Measurements from ENCODE around the gene PDZD2. TPM values are rescaled to one million over a fixed set of nuclear protein-coding genes. Genes with fewer than 3 reads are reported as not detected.

Gene PDZD2
- total and polyA plus RNA-seq, 9 donors, result 21.2 to 58.2 (median 37.8) TPM

GRCh38 chr5:31783086-31783645, 144.2 kb downstream of the PDZD2 start:
- no peak overlapping the region for H3K4me3 ChIP-seq
- no peaks in the 10 kb centered on the region for H3K36me3 ChIP-seq
- intact Hi-C loops (cut with DNase I), result no loop called here
- TF ChIP-seq EP300 (IDR thresholded peaks at IDR 0.05) (no peak), POLR2A (IDR thresholded peaks at IDR 0.05) (no peak), CTCF (IDR thresholded peaks at IDR 0.05) (no peak)
- WGBS, 3 donors, result 86 to 91% (median 90%) methylated on average over 10 of the region's 10 CpGs
- H3K4me1 ChIP-seq (ENCODE audit: insufficient read depth), result no peaks in the 10 kb centered on the region
- H3K27ac ChIP-seq, result no peak overlapping the region
- DNase-seq, result no peak
- H3K9me3 ChIP-seq, result no peaks in the 10 kb centered on the region
- no peaks in the 10 kb centered on the region for H3K27me3 ChIP-seq

GRCh38 chr5:31783731-31784130, 144.8 kb downstream of the PDZD2 start:
- H3K4me1 ChIP-seq (ENCODE audit: insufficient read depth), result no peaks in the 10 kb centered on the region
- no peaks in the 10 kb centered on the region for H3K36me3 ChIP-seq
- intact Hi-C loops (cut with DNase I), result no loop called here
- TF ChIP-seq CTCF (IDR thresholded peaks at IDR 0.05) (no peak), EP300 (IDR thresholded peaks at IDR 0.05) (no peak), POLR2A (IDR thresholded peaks at IDR 0.05) (no peak)
- H3K4me3 ChIP-seq, result no peak overlapping the region
- no peak overlapping the region for H3K27ac ChIP-seq
- no peak for DNase-seq
- no peaks in the 10 kb centered on the region for H3K27me3 ChIP-seq
- no peaks in the 10 kb centered on the region for H3K9me3 ChIP-seq
- 89 to 94% (median 90%) methylated on average over 8 of the region's 8 CpGs for WGBS, 3 donors

GRCh38 chr5:31786090-31786631, 147.2 kb downstream of the PDZD2 start:
- H3K4me3 ChIP-seq, result no peak overlapping the region
- 63 to 72% (median 69%) methylated on average over 3 of the region's 3 CpGs for WGBS, 3 donors

GRCh38 chr5:31794009-31794408, 155.1 kb downstream of the PDZD2 start:
- intact Hi-C loops (cut with DNase I), result no loop called here

More at GRCh38 chr5:31786090-31786631, 147.2 kb downstream of the PDZD2 start:
- Histone ChIP-seq H3K9me3 (no peaks in the 10 kb centered on the region), H3K4me1 (ENCODE audit: insufficient read depth) (no peaks in the 10 kb centered on the region), H3K36me3 (no peaks in the 10 kb centered on the region), H3K27me3 (no peaks in the 10 kb centered on the region), H3K27ac (no peak overlapping the region)
- TF ChIP-seq CTCF (IDR thresholded peaks at IDR 0.05) (no peak), POLR2A (IDR thresholded peaks at IDR 0.05) (no peak), EP300 (IDR thresholded peaks at IDR 0.05) (no peak)
- no peak for DNase-seq
- intact Hi-C loops (cut with DNase I), result no loop called here

GRCh38 chr5:31798168-31798567, 159.2 kb downstream of the PDZD2 start:
- TF ChIP-seq POLR2A (IDR thresholded peaks at IDR 0.05) (no peak), CTCF (IDR thresholded peaks at IDR 0.05) (no peak), EP300 (IDR thresholded peaks at IDR 0.05) (no peak)
- H3K9me3 ChIP-seq, result no peaks in the 10 kb centered on the region
- no peaks in the 10 kb centered on the region for H3K4me1 ChIP-seq (ENCODE audit: insufficient read depth)
- H3K4me3 ChIP-seq, result no peak overlapping the region
- no peak overlapping the region for H3K27ac ChIP-seq
- H3K27me3 ChIP-seq, result no peaks in the 10 kb centered on the region
- 93% methylated on average over 5 of the region's 5 CpGs for WGBS, 3 donors
- H3K36me3 ChIP-seq, result no peaks in the 10 kb centered on the region
- no peak for DNase-seq
- intact Hi-C loops (cut with DNase I), result no loop called here

More at GRCh38 chr5:31794009-31794408, 155.1 kb downstream of the PDZD2 start:
- Histone ChIP-seq H3K27me3 (no peaks in the 10 kb centered on the region), H3K4me3 (no peak overlapping the region), H3K36me3 (no peaks in the 10 kb centered on the region), H3K9me3 (no peaks in the 10 kb centered on the region), H3K27ac (no peak overlapping the region), H3K4me1 (ENCODE audit: insufficient read depth) (no peaks in the 10 kb centered on the region)
- 90 to 95% (median 91%) methylated on average over 2 of the region's 2 CpGs for WGBS, 3 donors
- DNase-seq, result no peak
- TF ChIP-seq POLR2A (IDR thresholded peaks at IDR 0.05), result no peak
- TF ChIP-seq EP300 (IDR thresholded peaks at IDR 0.05), result no peak
